HepG2 (cell line): ENCODE data around the gene PTPN3. TPM values are rescaled to one million over a fixed set of nuclear protein-coding genes. Genes with fewer than 3 reads are reported as not detected.

Experiments used
- ARID5B ChIP-seq: IDR thresholded peaks from 2 replicates; pipeline ENCODE4 v1.4.0; 2020; ENCODE audit warnings: mild to moderate bottlenecking, missing genetic modification reagents
- ATF7 ChIP-seq, 2 experiments: fragments of 450-650 bp in 1 of 2; sonication (generic) in 1 of 2; formaldehyde crosslinking in 1 of 2; IDR thresholded peaks; 2 replicates each; pipeline versions ENCODE4 v1.4.0 to v1.6.1; 2016 to 2020; ENCODE audit warnings: antibody characterized with exemption in 1 of 2, mild to moderate bottlenecking in 1 of 2, missing genetic modification reagents in 1 of 2
- BCL3 ChIP-seq: sonication (generic); formaldehyde crosslinking; IDR thresholded peaks from 2 replicates; pipeline ENCODE4 v1.5.1; 2020; ENCODE audit warnings: mild to moderate bottlenecking, missing genetic modification reagents, moderate library complexity
- HMG20B ChIP-seq: conservative IDR thresholded peaks from 2 replicates; pipeline ENCODE4 v1.6.1; 2016; ENCODE audit warnings: missing genetic modification reagents, missing compliant biosample characterization
- IRF2 ChIP-seq: IDR thresholded peaks from 2 replicates; pipeline ENCODE4 v1.6.1; 2018; ENCODE audit warnings: missing genetic modification reagents, missing compliant biosample characterization
- MAF1 ChIP-seq: sonication (generic); formaldehyde crosslinking; IDR thresholded peaks from 2 replicates; pipeline ENCODE4 v1.5.0; 2020; ENCODE audit warnings: missing genetic modification reagents, borderline replicate concordance
- POGZ ChIP-seq: sonication (generic); formaldehyde crosslinking; IDR thresholded peaks from 2 replicates; pipeline ENCODE4 v1.4.0; 2020; ENCODE audit warnings: mild to moderate bottlenecking, missing genetic modification reagents
- RELA ChIP-seq: sonication (generic); formaldehyde crosslinking; IDR thresholded peaks from 2 replicates; pipeline ENCODE4 v1.4.0; 2020; ENCODE audit warnings: missing genetic modification reagents
- SMARCC2 ChIP-seq: fragments of 450-650 bp; IDR thresholded peaks from 2 replicates; pipeline ENCODE4 v1.6.1; 2017; ENCODE audit warnings: antibody characterized with exemption, mild to moderate bottlenecking
- ZBTB42 ChIP-seq: sonication (generic); formaldehyde crosslinking; IDR thresholded peaks from 2 replicates; pipeline ENCODE4 v1.5.0; 2020; ENCODE audit warnings: mild to moderate bottlenecking, missing genetic modification reagents
- ZHX1 ChIP-seq: sonication (generic); formaldehyde crosslinking; IDR thresholded peaks from 2 replicates; pipeline ENCODE4 v1.8.1; 2022; ENCODE audit warnings: low read depth, mild to moderate bottlenecking, missing genetic modification reagents
- ZNF556 ChIP-seq: sonication (generic); formaldehyde crosslinking; IDR thresholded peaks from 2 replicates; pipeline ENCODE4 v1.4.0; 2020; ENCODE audit warnings: mild to moderate bottlenecking, missing genetic modification reagents, borderline replicate concordance
- ZNF891 ChIP-seq: sonication (generic); formaldehyde crosslinking; IDR thresholded peaks from 2 replicates; pipeline ENCODE4 v1.5.0; 2020; ENCODE audit warnings: mild to moderate bottlenecking, missing genetic modification reagents
- polyA plus RNA-seq, 8 experiments: library from polyadenylated mRNA; depleted of rRNA in 3 of 8; stranded (reverse) in 7 of 8; unstranded in 1 of 8; fragments of >200 nt; fragmentation: Illumina TruSeq in 4 of 8; extraction: Trizol in 4 of 8; gene quantifications; 2 replicates each; pipeline versions ENCODE4 v1.2.1 to v1.2.3, GENCODE V29; 2011 to 2016; ENCODE audit warnings: low read depth in 4 of 8, missing spikeins in 1 of 8, mixed read lengths in 1 of 8; ENCODE audit not compliant: insufficient read depth in 1 of 8
- total RNA-seq, 5 experiments: library from RNA; depleted of rRNA; stranded (reverse); fragments of >200 nt; fragmentation: Illumina TruSeq; extraction: Trizol; gene quantifications; 2 replicates each; pipeline ENCODE4 v1.2.3, GENCODE V29; 2016; ENCODE audit warnings: low read depth in 1 of 5
- TF ChIP-seq, protein P1 (sequence below): sonication (generic); formaldehyde crosslinking; IDR thresholded peaks from 2 replicates; pipeline ENCODE4 v1.4.0; 2020; ENCODE audit warnings: missing genetic modification reagents
- TF ChIP-seq, protein P2 (sequence below): sonication (generic); formaldehyde crosslinking; IDR thresholded peaks from 2 replicates; pipeline ENCODE4 v1.4.0; 2020; ENCODE audit warnings: low read depth, mild to moderate bottlenecking, missing genetic modification reagents
- TF ChIP-seq, protein P3 (sequence below): sonication (generic); formaldehyde crosslinking; conservative IDR thresholded peaks from 2 replicates; pipeline ENCODE4 v1.8.0; 2022; ENCODE audit warnings: low read depth, missing genetic modification reagents

PTPN3 gene
- total and polyA plus RNA-seq, 2 of the 13 experiments (the other 11 are each of a cell fraction or from before 2014, with no cell fraction given): 5.6 to 20.5 TPM

GRCh38 chr9:109507421-109507838 lies 9.3 kb upstream of the PTPN3 start (continued):
- TF ChIP-seq ZNF556 (peak; percentile 81; the same call in 1 of the 2 replicates), POGZ (CRISPR knock-in tag) (peak; percentile 78), ZHX1 (0 out of 2 replicates have a peak, but pooled peaks have one; percentile 56), BCL3 (no peak), ARID5B (CRISPR knock-in tag) (peak; percentile 98), HMG20B (peak; percentile 62; the same call in 1 of the 2 replicates), ZBTB42 (CRISPR knock-in tag) (no peak), IRF2 (CRISPR knock-in tag) (peak; percentile 96), MAF1 (CRISPR knock-in tag) (no peak), ATF7 (IDR thresholded peaks at IDR 0.05) (peak; percentile 68), ATF7 (CRISPR knock-in tag; IDR thresholded peaks at IDR 0.05) (peak; percentile 93), ZNF891 (CRISPR knock-in tag) (no peak), RELA (no peak), SMARCC2 (peak; percentile 87; the same call in 1 of the 2 replicates)
- TF ChIP-seq, protein P1, sequence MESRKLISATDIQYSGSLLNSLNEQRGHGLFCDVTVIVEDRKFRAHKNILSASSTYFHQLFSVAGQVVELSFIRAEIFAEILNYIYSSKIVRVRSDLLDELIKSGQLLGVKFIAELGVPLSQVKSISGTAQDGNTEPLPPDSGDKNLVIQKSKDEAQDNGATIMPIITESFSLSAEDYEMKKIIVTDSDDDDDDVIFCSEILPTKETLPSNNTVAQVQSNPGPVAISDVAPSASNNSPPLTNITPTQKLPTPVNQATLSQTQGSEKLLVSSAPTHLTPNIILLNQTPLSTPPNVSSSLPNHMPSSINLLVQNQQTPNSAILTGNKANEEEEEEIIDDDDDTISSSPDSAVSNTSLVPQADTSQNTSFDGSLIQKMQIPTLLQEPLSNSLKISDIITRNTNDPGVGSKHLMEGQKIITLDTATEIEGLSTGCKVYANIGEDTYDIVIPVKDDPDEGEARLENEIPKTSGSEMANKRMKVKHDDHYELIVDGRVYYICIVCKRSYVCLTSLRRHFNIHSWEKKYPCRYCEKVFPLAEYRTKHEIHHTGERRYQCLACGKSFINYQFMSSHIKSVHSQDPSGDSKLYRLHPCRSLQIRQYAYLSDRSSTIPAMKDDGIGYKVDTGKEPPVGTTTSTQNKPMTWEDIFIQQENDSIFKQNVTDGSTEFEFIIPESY (CRISPR knock-in tag): peak; percentile 49; the same call in 1 of the 2 replicates
- TF ChIP-seq, protein P2, sequence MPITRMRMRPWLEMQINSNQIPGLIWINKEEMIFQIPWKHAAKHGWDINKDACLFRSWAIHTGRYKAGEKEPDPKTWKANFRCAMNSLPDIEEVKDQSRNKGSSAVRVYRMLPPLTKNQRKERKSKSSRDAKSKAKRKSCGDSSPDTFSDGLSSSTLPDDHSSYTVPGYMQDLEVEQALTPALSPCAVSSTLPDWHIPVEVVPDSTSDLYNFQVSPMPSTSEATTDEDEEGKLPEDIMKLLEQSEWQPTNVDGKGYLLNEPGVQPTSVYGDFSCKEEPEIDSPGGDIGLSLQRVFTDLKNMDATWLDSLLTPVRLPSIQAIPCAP (CRISPR knock-in tag): no peak
- TF ChIP-seq, protein P3, sequence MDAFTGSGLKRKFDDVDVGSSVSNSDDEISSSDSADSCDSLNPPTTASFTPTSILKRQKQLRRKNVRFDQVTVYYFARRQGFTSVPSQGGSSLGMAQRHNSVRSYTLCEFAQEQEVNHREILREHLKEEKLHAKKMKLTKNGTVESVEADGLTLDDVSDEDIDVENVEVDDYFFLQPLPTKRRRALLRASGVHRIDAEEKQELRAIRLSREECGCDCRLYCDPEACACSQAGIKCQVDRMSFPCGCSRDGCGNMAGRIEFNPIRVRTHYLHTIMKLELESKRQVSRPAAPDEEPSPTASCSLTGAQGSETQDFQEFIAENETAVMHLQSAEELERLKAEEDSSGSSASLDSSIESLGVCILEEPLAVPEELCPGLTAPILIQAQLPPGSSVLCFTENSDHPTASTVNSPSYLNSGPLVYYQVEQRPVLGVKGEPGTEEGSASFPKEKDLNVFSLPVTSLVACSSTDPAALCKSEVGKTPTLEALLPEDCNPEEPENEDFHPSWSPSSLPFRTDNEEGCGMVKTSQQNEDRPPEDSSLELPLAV: no peak
